CD14-positive monocyte (primary cell): Measurements from ENCODE around the gene SP100. TPM values are rescaled to one million over a fixed set of nuclear protein-coding genes. Genes with fewer than 3 reads are reported as not detected.

Experiments used
- DNase-seq, 3 donors: peaks; one replicate each; pipeline ENCODE4 v3.0.0-alpha.2; 2011 to 2022
- H2AFZ ChIP-seq: 2 replicates; pipeline ENCODE4 v1.6.0; 2012; ENCODE audit warnings: mild to moderate bottlenecking, low read depth, low read length, inconsistent platforms; ENCODE audit not compliant: insufficient read depth, poor library complexity, severe bottlenecking
- H3K27ac ChIP-seq, 2 donors: 1 replicate in 1 of 2; 2 replicates in 1 of 2; pipeline ENCODE4 v1.5.1; 2012 to 2013; ENCODE audit warnings: low read length in 2 of 2, control low read depth in 1 of 2, inconsistent platforms in 1 of 2, low read depth in 1 of 2, mild to moderate bottlenecking in 1 of 2
- H3K27me3 ChIP-seq, 2 donors: one replicate each; pipeline versions ENCODE4 v1.6.0 to v1.6.1; 2011 to 2013; ENCODE audit warnings: low read length in 2 of 2; ENCODE audit not compliant: control insufficient read depth in 2 of 2, insufficient read depth in 2 of 2
- H3K36me3 ChIP-seq, 2 donors: replicated peaks in 1 of 2; 1 replicate in 1 of 2; 2 replicates in 1 of 2; pipeline versions ENCODE4 v1.5.1 to v1.6.1; 2012 to 2013; ENCODE audit warnings: low read length in 2 of 2, control low read depth in 1 of 2, inconsistent platforms in 1 of 2, mild to moderate bottlenecking in 1 of 2; ENCODE audit not compliant: insufficient read depth in 2 of 2, control insufficient read depth in 1 of 2
- H3K4me1 ChIP-seq, 2 donors: 1 replicate in 1 of 2; 2 replicates in 1 of 2; pipeline versions ENCODE4 v1.5.1 to v1.6.1; 2012 to 2013; ENCODE audit warnings: low read length in 2 of 2, control low read depth in 1 of 2, inconsistent platforms in 1 of 2, mild to moderate bottlenecking in 1 of 2, moderate library complexity in 1 of 2; ENCODE audit not compliant: insufficient read depth in 2 of 2, control insufficient read depth in 1 of 2
- H3K4me2 ChIP-seq: replicated peaks from 2 replicates; pipeline ENCODE3; 2012; ENCODE audit warnings: low read length, moderate library complexity, mild to moderate bottlenecking; ENCODE audit not compliant: poor library complexity, severe bottlenecking; ENCODE audit errors: extremely low read depth
- H3K4me3 ChIP-seq, 3 experiments: fragments of 200-600 bp in 1 of 3; sonication (generic) in 1 of 3; replicated peaks in 1 of 3; 1 replicate in 2 of 3; 2 replicates in 1 of 3; pipeline ENCODE4 v1.5.1; 2011 to 2013; ENCODE audit warnings: low read length in 3 of 3, mild to moderate bottlenecking in 3 of 3, control low read depth in 2 of 3, low read depth in 2 of 3, inconsistent platforms in 1 of 3, moderate library complexity in 1 of 3
- H3K79me2 ChIP-seq: 2 replicates; pipeline ENCODE4 v1.6.0; 2012; ENCODE audit warnings: mild to moderate bottlenecking, control low read depth, inconsistent platforms, low read length, moderate library complexity; ENCODE audit not compliant: insufficient read depth
- H3K9ac ChIP-seq: 2 replicates; pipeline ENCODE4 v1.6.0; 2017; ENCODE audit warnings: low read length, mild to moderate bottlenecking; ENCODE audit not compliant: insufficient read depth, poor library complexity, severe bottlenecking
- H3K9me3 ChIP-seq, 2 donors: replicated peaks in 1 of 2; 1 replicate in 1 of 2; 2 replicates in 1 of 2; pipeline versions ENCODE4 v1.5.1 to v1.6.1; 2012 to 2013; ENCODE audit warnings: low read length in 2 of 2, control low read depth in 1 of 2; ENCODE audit not compliant: control insufficient read depth in 1 of 2, insufficient read depth in 1 of 2
- H4K20me1 ChIP-seq: 2 replicates; pipeline ENCODE4 v1.6.0; 2012; ENCODE audit warnings: mild to moderate bottlenecking, low read length, control low read depth, moderate library complexity; ENCODE audit not compliant: insufficient read depth
- H3K27ac Mint-ChIP-seq, 7 donors: one replicate each; pipeline ENCODE4 v1.8.0; 2020; ENCODE audit warnings: mild to moderate bottlenecking in 7 of 7, mixed read lengths in 7 of 7, moderate library complexity in 6 of 7, inconsistent platforms in 2 of 7
- H3K27me3 Mint-ChIP-seq, 3 donors: one replicate each; pipeline ENCODE4 v1.8.0; 2021 to 2022; ENCODE audit warnings: low read depth in 3 of 3, mild to moderate bottlenecking in 3 of 3, mixed read lengths in 3 of 3, moderate library complexity in 3 of 3, inconsistent platforms in 1 of 3
- H3K36me3 Mint-ChIP-seq, 2 donors: one replicate each; pipeline ENCODE4 v1.8.0; 2020; ENCODE audit warnings: mixed read lengths in 2 of 2, inconsistent platforms in 1 of 2, mild to moderate bottlenecking in 1 of 2
- H3K4me1 Mint-ChIP-seq: one replicate; pipeline ENCODE4 v1.8.0; 2020; ENCODE audit warnings: mild to moderate bottlenecking, mixed read lengths
- H3K4me3 Mint-ChIP-seq, 2 donors: one replicate each; pipeline ENCODE4 v1.8.0; 2020; ENCODE audit warnings: mild to moderate bottlenecking in 2 of 2, mixed read lengths in 2 of 2, moderate library complexity in 1 of 2
- H3K9me3 Mint-ChIP-seq, 7 donors: one replicate each; pipeline ENCODE4 v1.8.0; 2020 to 2022; ENCODE audit warnings: mixed read lengths in 7 of 7, mild to moderate bottlenecking in 6 of 7, moderate library complexity in 6 of 7, inconsistent platforms in 2 of 7
- CTCF ChIP-seq: fragments of 200-600 bp; IDR thresholded peaks from one replicate; pipeline ENCODE4 v1.8.0; 2022; ENCODE audit warnings: antibody characterized with exemption, mild to moderate bottlenecking
- WGBS: methylation state at CpG from one replicate; pipeline ENCODE4 v1.1.5; 2013; ENCODE audit warnings: missing lambda C conversion rate; ENCODE audit not compliant: insufficient coverage; 5-methylcytosine and 5-hydroxymethylcytosine counted together
- intact Hi-C, 2 donors: fragments of 100-400 bp; cut with micrococcal nuclease; formaldehyde crosslinking; loops; one replicate each; pipeline versions ENCODE4 v1.15.0 to v1.15.1; 2023
- polyA plus RNA-seq, 3 donors: library from polyadenylated mRNA; depleted of rRNA in 1 of 3; unstranded in 2 of 3; stranded (reverse) in 1 of 3; fragments of 300-500 nt in 2 of 3; fragments of >200 nt in 1 of 3; fragmentation: Illumina TruSeq in 2 of 3; gene quantifications; 1 replicate in 2 of 3; 2 replicates in 1 of 3; pipeline ENCODE4 v1.2.3, GENCODE V29; 2012 to 2021

The SP100 gene
- polyA plus RNA-seq, 3 donors, result 68.1 to 101 (median 97.4) TPM

- peak overlapping the region in 5 of 7 donors; percentile 43 to 99 (median 77) for H3K27ac Mint-ChIP-seq
- no peak for DNase-seq
- H3K36me3 Mint-ChIP-seq, result peaks cover 9 to 10% of the 10 kb centered on the region in 2 donors
- no peak for TF ChIP-seq CTCF
- H2AFZ ChIP-seq, result no peak overlapping the region
- H3K4me3 ChIP-seq, result no peak overlapping the region
- no peak overlapping the region for H3K9ac ChIP-seq
- H3K27ac ChIP-seq, result peak overlapping the region in 1 of 2 donors; percentile 99
- H3K27me3 ChIP-seq, result no peaks in the 10 kb centered on the region
- H3K9me3 Mint-ChIP-seq, result peaks cover 0 to 2% (median 0%) of the 10 kb centered on the region in 7 donors
- no peak overlapping the region for H3K4me2 ChIP-seq
- peaks cover 54% of the 10 kb centered on the region for H3K79me2 ChIP-seq
- peaks cover 72 to 79% of the 10 kb centered on the region in 2 donors for H3K4me1 ChIP-seq
- peaks cover 3 to 8% of the 10 kb centered on the region in 2 donors for H3K36me3 ChIP-seq
- peaks cover 73% of the 10 kb centered on the region for H3K4me1 Mint-ChIP-seq
- H4K20me1 ChIP-seq, result peaks cover 18% of the 10 kb centered on the region
- 98% methylated on average over 6 of the region's 6 CpGs for WGBS
- no peak overlapping the region for H3K4me3 Mint-ChIP-seq
- H3K9me3 ChIP-seq, result no peaks in the 10 kb centered on the region
- intact Hi-C loops, result loop anchor here (5.0 to 10.0 kb wide), 7 partner anchors 33 to 383 kb away; partner anchors contain the start of genes SP110 (in 1 of the 2), SP140 (in 1 of the 2) and SP140L (in 1 of the 2)
- peaks cover 0 to 2% (median 0%) of the 10 kb centered on the region in 3 donors for H3K27me3 Mint-ChIP-seq
Measured at GRCh38 chr2:230414302-230414701, 1.7 kb upstream of the SP100 start.

- Histone ChIP-seq H2AFZ (no peak overlapping the region), H3K79me2 (peaks cover 86% of the 10 kb centered on the region), H3K9ac (peak overlapping the region; percentile 37), H3K9me3 (no peaks in the 10 kb centered on the region), H4K20me1 (peaks cover 49% of the 10 kb centered on the region), H3K27ac (peak overlapping the region in 1 of 2 donors; percentile 99), H3K4me2 (peak overlapping the region; percentile 78), H3K4me3 (peak overlapping the region; percentile 75 to 99 (median 81)), H3K27me3 (no peaks in the 10 kb centered on the region), H3K36me3 (peaks cover 3 to 22% of the 10 kb centered on the region in 2 donors), H3K4me1 (peaks cover 70 to 80% of the 10 kb centered on the region in 2 donors)
- WGBS, result no CpG with 5 or more reads among the region's 4 CpGs
- Mint-ChIP-seq H3K36me3 (peaks cover 26 to 27% of the 10 kb centered on the region in 2 donors), H3K4me3 (peak overlapping the region; percentile 72 to 91), H3K4me1 (peaks cover 77% of the 10 kb centered on the region), H3K9me3 (peaks cover 0 to 2% (median 0%) of the 10 kb centered on the region in 7 donors), H3K27ac (peak overlapping the region in 6 of 7 donors; percentile 4 to 98 (median 67)), H3K27me3 (peaks cover 0 to 2% (median 0%) of the 10 kb centered on the region in 3 donors)
- TF ChIP-seq CTCF, result no peak
- intact Hi-C loops, result loop anchor here (5.0 to 10.0 kb wide), 4 partner anchors 90 to 247 kb away; partner anchors contain the start of genes SP110 (in 1 of the 2), SP140 (in 1 of the 2) and SP140L (in 1 of the 2)
- no peak for DNase-seq
Measured at GRCh38 chr2:230417436-230417835, 1.4 kb downstream of the SP100 start.
